ENCODE results near the gene ANKRD30B.
"Not testable (repeated sequence)": the region's sequence is repeated elsewhere in the genome, so short reads cannot be mapped to it uniquely, and the experiment has no call there.

Gene ANKRD30B

DNA sequence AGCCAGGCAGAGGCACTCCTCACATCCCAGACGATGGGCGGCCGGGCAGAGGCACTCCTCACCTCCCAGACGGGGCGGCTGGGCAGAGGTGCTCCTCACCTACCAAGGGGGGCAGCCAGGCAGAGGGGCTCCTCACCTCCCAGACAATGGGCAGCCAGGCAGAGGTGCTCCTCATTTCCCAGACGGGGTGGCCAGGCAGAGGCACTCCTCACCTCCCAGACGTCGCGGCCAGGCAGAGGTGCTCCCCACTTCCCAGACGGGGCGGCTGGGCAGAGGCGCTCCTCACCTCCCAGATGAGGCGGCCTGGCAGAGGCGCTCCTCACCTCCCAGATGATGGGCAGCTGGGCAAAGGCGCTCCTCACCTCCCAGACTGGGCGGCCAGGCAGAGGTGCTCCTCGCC, 107.7 kb downstream of the ANKRD30B start:
- not testable (repeated sequence) for DNase-seq

GRCh38 chr18:14856256-14856655, 108.3 kb downstream of the ANKRD30B start:
- not testable (repeated sequence) for DNase-seq

DNA sequence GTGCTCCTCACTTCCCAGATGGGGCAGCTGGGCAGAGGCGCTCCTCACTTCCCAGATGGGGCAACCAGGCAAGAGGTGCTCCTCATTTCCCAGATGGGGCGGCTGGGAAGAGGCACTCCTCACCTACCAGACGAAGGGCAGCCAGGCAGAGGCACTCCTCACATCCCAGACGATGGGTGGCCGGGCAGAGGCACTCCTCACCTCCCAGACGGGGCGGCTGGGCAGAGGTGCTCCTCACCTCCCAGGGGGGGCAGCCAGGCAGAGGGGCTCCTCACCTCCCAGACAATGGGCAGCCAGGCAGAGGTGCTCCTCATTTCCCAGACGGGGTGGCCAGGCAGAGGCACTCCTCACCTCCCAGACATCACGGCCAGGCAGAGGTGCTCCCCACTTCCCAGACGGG, 110.5 kb downstream of the ANKRD30B start:
- not testable (repeated sequence) for DNase-seq

- DNase-seq: not testable (repeated sequence)
Observed at GRCh38 chr18:14859995-14860394, 112.0 kb downstream of the ANKRD30B start.

- not testable (repeated sequence) for DNase-seq
Observed at GRCh38 chr18:14866426-14866825, 118.5 kb downstream of the ANKRD30B start.

DNA sequence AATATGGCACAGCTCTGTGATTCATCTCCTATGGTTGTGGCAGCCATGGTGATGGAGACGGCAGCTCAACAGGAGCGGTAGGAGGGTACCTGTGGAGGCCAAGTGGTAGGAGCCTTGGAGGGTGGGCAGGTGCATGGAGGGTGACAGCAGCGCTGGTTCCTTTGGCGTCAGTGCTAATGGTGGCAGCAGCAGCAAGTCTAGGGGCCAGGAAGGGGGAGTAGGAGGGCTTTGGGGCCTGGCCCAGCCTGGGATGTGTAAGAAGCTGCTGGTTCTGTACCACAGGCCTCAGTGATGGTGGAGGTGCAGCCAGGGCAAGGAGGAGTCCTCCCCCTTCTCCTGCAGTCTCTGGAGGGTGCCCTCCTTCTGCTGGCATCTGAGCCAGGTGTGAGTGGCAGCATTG, 120.0 kb downstream of the ANKRD30B start:
- not testable (repeated sequence) for DNase-seq

DNA sequence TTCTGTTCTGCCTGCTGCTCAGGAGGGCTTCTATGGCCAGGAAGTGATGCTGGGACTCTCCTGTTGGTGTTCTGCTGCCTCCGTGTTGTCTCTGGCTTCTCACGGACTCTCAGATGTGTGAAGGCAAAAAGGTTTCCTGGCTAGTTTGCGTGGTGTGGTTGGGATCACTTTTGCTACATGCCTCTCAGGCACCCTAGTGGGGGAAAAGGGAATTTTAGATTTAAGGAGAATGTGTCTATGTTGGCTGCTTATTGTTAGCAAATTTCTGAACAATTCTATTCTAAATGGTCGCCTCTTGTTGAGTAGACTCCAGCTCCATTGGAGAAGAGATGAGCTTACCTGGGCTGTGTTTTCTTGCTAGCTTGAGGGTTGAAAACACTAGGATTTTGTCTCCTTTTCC, 120.9 kb downstream of the ANKRD30B start:
- DNase-seq: not testable (repeated sequence)

- not testable (repeated sequence) for DNase-seq
Observed at GRCh38 chr18:14878826-14879225, 130.9 kb downstream of the ANKRD30B start.

DNA sequence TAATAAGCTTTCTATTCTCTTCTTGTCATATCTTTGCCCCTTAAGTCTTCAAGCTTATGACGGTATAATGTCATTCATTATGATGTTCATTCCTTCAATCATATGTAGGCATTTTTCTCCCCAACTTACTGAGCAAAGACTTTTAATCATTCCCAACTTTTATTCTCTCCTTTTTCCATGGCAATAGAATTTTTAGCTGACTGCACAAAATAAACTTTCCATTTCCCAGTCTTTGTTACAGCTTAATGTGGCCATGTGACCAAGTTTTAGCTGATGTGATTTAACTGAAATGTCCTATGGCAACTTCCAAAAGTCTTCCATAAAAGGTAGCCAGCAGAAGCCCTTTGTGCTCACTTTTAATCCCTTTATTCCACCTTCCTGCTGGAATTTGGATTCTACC, 152.5 kb downstream of the ANKRD30B start:
- DNase-seq: no peak
